IMR-90 (cell line): Measurements from ENCODE around the gene TTLL11. TPM values are rescaled to one million over a fixed set of nuclear protein-coding genes. Genes with fewer than 3 reads are reported as not detected.

Experiments used
- ATAC-seq: fragments of 200-7000 bp; cut with Tn5 transposase; 2 replicates; pipeline ENCODE4 v1.9.1; 2020; ENCODE audit warnings: low read depth, mild to moderate bottlenecking, moderate library complexity
- BruUV-seq: library from RNA; stranded (reverse); fragments of 400-500 nt; replicated peaks from 2 replicates; lab custom pipeline; 2021; lab: Mats Ljungman, UMichigan
- CTCF ChIA-PET: fragments of 300-600 bp; formaldehyde crosslinking; extraction: SDS; loops from one replicate; lab custom pipeline; 2021; ENCODE audit warnings: antibody characterized with exemption; lab: Yijun Ruan, JAX
- POLR2A ChIA-PET: fragments of 300-600 bp; sonication (Branson Sonifier 250); formaldehyde crosslinking; loops from one replicate; lab custom pipeline; 2022; ENCODE audit warnings: antibody characterized with exemption; ENCODE audit not compliant: unreplicated experiment; lab: Charles Lee
- DNase-seq: peaks from one replicate; pipeline ENCODE4 v3.0.0; 2013
- H2AFZ ChIP-seq: replicated peaks from 2 replicates; pipeline ENCODE3; 2013; ENCODE audit warnings: low read length, mild to moderate bottlenecking; ENCODE audit not compliant: poor library complexity
- H2AK5ac ChIP-seq: 2 replicates; pipeline ENCODE4 v1.6.1; 2013; ENCODE audit warnings: low read depth, low read length, inconsistent platforms
- H2AK9ac ChIP-seq: replicated peaks from 2 replicates; pipeline ENCODE3; 2013; ENCODE audit warnings: mild to moderate bottlenecking, low read depth, low read length, moderate library complexity; ENCODE audit not compliant: poor library complexity
- H2BK120ac ChIP-seq: 2 replicates; pipeline ENCODE4 v1.6.1; 2013; ENCODE audit warnings: low read depth, low read length, inconsistent platforms
- H2BK15ac ChIP-seq: 3 replicates; pipeline ENCODE4 v1.6.1; 2013; ENCODE audit warnings: low read depth, low read length, inconsistent platforms
- H2BK20ac ChIP-seq: 2 replicates; pipeline ENCODE4 v1.6.1; 2013; ENCODE audit warnings: low read depth, mild to moderate bottlenecking, inconsistent platforms, low read length, moderate library complexity
- H2BK5ac ChIP-seq: 2 replicates; pipeline ENCODE4 v1.6.1; 2013; ENCODE audit warnings: mild to moderate bottlenecking, low read depth, low read length, inconsistent platforms; ENCODE audit not compliant: poor library complexity, severe bottlenecking
- H3K14ac ChIP-seq: replicated peaks from 2 replicates; pipeline ENCODE4 v1.6.1; 2013; ENCODE audit warnings: low read depth, low read length, inconsistent platforms
- H3K18ac ChIP-seq: 2 replicates; pipeline ENCODE4 v1.6.1; 2013; ENCODE audit warnings: low read depth, low read length, control low read depth
- H3K23ac ChIP-seq: 2 replicates; pipeline ENCODE4 v1.6.1; 2013; ENCODE audit warnings: low read depth, low read length, inconsistent platforms
- H3K27ac ChIP-seq: 2 replicates; pipeline ENCODE4 v1.5.1; 2013; ENCODE audit warnings: mild to moderate bottlenecking, control low read depth, low read length; ENCODE audit not compliant: insufficient read depth
- H3K27me3 ChIP-seq: 2 replicates; pipeline ENCODE4 v1.6.1; 2013; ENCODE audit warnings: low read length; ENCODE audit not compliant: control insufficient read depth, insufficient read depth
- H3K36me3 ChIP-seq: 2 replicates; pipeline ENCODE4 v1.6.1; 2013; ENCODE audit warnings: low read length, mixed read lengths; ENCODE audit not compliant: control insufficient read depth, insufficient read depth
- H3K4ac ChIP-seq: 2 replicates; pipeline ENCODE4 v1.6.1; 2013; ENCODE audit warnings: low read depth, low read length, inconsistent platforms
- H3K4me1 ChIP-seq: 2 replicates; pipeline ENCODE4 v1.6.1; 2013; ENCODE audit warnings: low read length, mixed read lengths; ENCODE audit not compliant: control insufficient read depth, insufficient read depth
- H3K4me2 ChIP-seq: 2 replicates; pipeline ENCODE4 v1.6.1; 2013; ENCODE audit warnings: low read depth, mild to moderate bottlenecking, control low read depth, low read length, moderate library complexity
- H3K4me3 ChIP-seq: 2 replicates; pipeline ENCODE4 v1.5.1; 2013; ENCODE audit warnings: low read depth, mild to moderate bottlenecking, control low read depth, low read length, moderate library complexity; ENCODE audit not compliant: insufficient read depth
- H3K56ac ChIP-seq: 2 replicates; pipeline ENCODE4 v1.6.1; 2013; ENCODE audit warnings: low read length, inconsistent platforms; ENCODE audit not compliant: insufficient read depth; ENCODE audit errors: extremely low read depth
- H3K79me1 ChIP-seq, 2 experiments: 2 replicates each; pipeline ENCODE4 v1.6.1; 2013; ENCODE audit warnings: low read length in 2 of 2, inconsistent platforms in 1 of 2, low read depth in 1 of 2
- H3K9ac ChIP-seq: 2 replicates; pipeline ENCODE4 v1.6.1; 2013; ENCODE audit warnings: low read depth, low read length, control low read depth
- H3K9me1 ChIP-seq: 2 replicates; pipeline ENCODE4 v1.6.1; 2013; ENCODE audit warnings: low read length, inconsistent platforms; ENCODE audit not compliant: insufficient read depth
- H3K9me3 ChIP-seq: 2 replicates; pipeline ENCODE4 v1.6.1; 2013; ENCODE audit warnings: low read length; ENCODE audit not compliant: control insufficient read depth, insufficient read depth
- H4K20me1 ChIP-seq: 2 replicates; pipeline ENCODE4 v1.6.1; 2013; ENCODE audit warnings: low read length, inconsistent platforms; ENCODE audit not compliant: insufficient read depth
- H4K5ac ChIP-seq: 2 replicates; pipeline ENCODE4 v1.6.1; 2013; ENCODE audit warnings: mild to moderate bottlenecking, low read depth, low read length, control low read depth
- H4K8ac ChIP-seq, 2 experiments: 2 replicates each; pipeline ENCODE4 v1.6.1; 2013; ENCODE audit warnings: low read depth in 2 of 2, low read length in 2 of 2, control low read depth in 1 of 2, inconsistent platforms in 1 of 2
- H4K91ac ChIP-seq: 2 replicates; pipeline ENCODE4 v1.6.1; 2013; ENCODE audit warnings: low read depth, low read length, inconsistent platforms; ENCODE audit not compliant: insufficient read depth
- BHLHE40 ChIP-seq: fragments of 150-350 bp; IDR thresholded peaks from 2 replicates; pipeline ENCODE4 v1.6.1; 2016; ENCODE audit warnings: mild to moderate bottlenecking, low read depth, low read length
- CEBPB ChIP-seq: IDR thresholded peaks from 2 replicates; pipeline ENCODE4 v1.6.1; 2012; ENCODE audit warnings: low read depth, low read length, improper control_type of control experiment
- CHD1 ChIP-seq: IDR thresholded peaks from 2 replicates; pipeline ENCODE4 v1.6.1; 2012; ENCODE audit warnings: low read depth, low read length, improper control_type of control experiment
- FOS ChIP-seq: fragments of 150-350 bp; IDR thresholded peaks from 2 replicates; pipeline ENCODE4 v1.6.1; 2016; ENCODE audit warnings: low read depth, low read length
- MAFK ChIP-seq: IDR thresholded peaks from 2 replicates; pipeline ENCODE4 v1.6.1; 2012; ENCODE audit warnings: low read depth, low read length, improper control_type of control experiment
- MAZ ChIP-seq: IDR thresholded peaks from 2 replicates; pipeline ENCODE4 v1.6.1; 2012; ENCODE audit warnings: low read depth, mild to moderate bottlenecking, low read length, improper control_type of control experiment, moderate library complexity, borderline replicate concordance
- MXI1 ChIP-seq: IDR thresholded peaks from 2 replicates; pipeline ENCODE4 v1.6.1; 2012; ENCODE audit warnings: low read depth, mild to moderate bottlenecking, low read length, moderate library complexity, borderline replicate concordance
- NFE2L2 ChIP-seq: fragments of 150-350 bp; IDR thresholded peaks from 2 replicates; pipeline ENCODE4 v1.6.1; 2016; ENCODE audit warnings: low read depth, mild to moderate bottlenecking, low read length
- POLR2A ChIP-seq: IDR thresholded peaks from 2 replicates; pipeline ENCODE4 v1.6.1; 2012; ENCODE audit warnings: mild to moderate bottlenecking, low read depth, low read length
- RAD21 ChIP-seq: IDR thresholded peaks from 2 replicates; pipeline ENCODE4 v1.6.1; 2012; ENCODE audit warnings: low read length, improper control_type of control experiment
- RCOR1 ChIP-seq: IDR thresholded peaks from 2 replicates; pipeline ENCODE4 v1.6.1; 2012; ENCODE audit warnings: mild to moderate bottlenecking, low read length, improper control_type of control experiment; ENCODE audit not compliant: insufficient replicate concordance
- SMC3 ChIP-seq: fragments of 150-350 bp; IDR thresholded peaks from 2 replicates; pipeline ENCODE4 v1.6.1; 2016; ENCODE audit warnings: low read depth, mild to moderate bottlenecking, antibody characterized with exemption, low read length, moderate library complexity
- WGBS, 2 experiments: methylation state at CpG; one replicate each; pipeline versions ENCODE4 v1.1.5 to v1.1.7; 2013; ENCODE audit warnings: missing lambda C conversion rate in 2 of 2; ENCODE audit not compliant: insufficient read length in 1 of 2; ENCODE audit errors: extremely low coverage in 2 of 2; 5-methylcytosine and 5-hydroxymethylcytosine counted together
- dilution Hi-C: fragments of 300-500 bp; cut with HindIII; formaldehyde crosslinking; loops from one replicate; pipeline ENCODE4 v1.14.3; 2018; ENCODE audit warnings: low sequenced_read_pairs; ENCODE audit not compliant: unreplicated experiment
- in situ Hi-C: fragments of 300-500 bp; cut with MboI; formaldehyde crosslinking; loops from 3 replicates; pipeline ENCODE4 v1.14.3; 2019; ENCODE audit warnings: low sequenced_read_pairs, inconsistent platforms, mixed read lengths
- intact Hi-C: fragments of 100-400 bp; cut with micrococcal nuclease; formaldehyde crosslinking; loops from 2 replicates; pipeline ENCODE4 v1.10.0; 2022
- polyA plus RNA-seq, 3 experiments: library from polyadenylated mRNA; depleted of rRNA; stranded (reverse); fragments of >200 nt; gene quantifications; 2 replicates each; pipeline ENCODE4 v1.2.3, GENCODE V29; 2012; ENCODE audit warnings: low replicate concordance in 1 of 3
- total RNA-seq: library from RNA; depleted of rRNA; stranded (reverse); fragments of >200 nt; gene quantifications from 2 replicates; pipeline ENCODE4 v1.2.3, GENCODE V29; 2012
- TF ChIP-seq, protein P1 (sequence below): fragments of 150-350 bp; IDR thresholded peaks from 2 replicates; pipeline ENCODE4 v1.6.1; 2016; ENCODE audit warnings: low read depth, mild to moderate bottlenecking, low read length, moderate library complexity, borderline replicate concordance
- TF ChIP-seq, protein P2 (sequence below): fragments of 150-350 bp; IDR thresholded peaks from 2 replicates; pipeline ENCODE4 v1.6.1; 2017; ENCODE audit warnings: mild to moderate bottlenecking, antibody characterized with exemption, low read length, low read depth
- TF ChIP-seq, protein P3 (sequence below): conservative IDR thresholded peaks from 2 replicates; pipeline ENCODE4 v1.5.1; 2012; ENCODE audit warnings: mild to moderate bottlenecking, low read depth, low read length, improper control_type of control experiment

TTLL11 gene
- total and polyA plus RNA-seq, 2 of the 4 experiments (the other 2 are of a cell fraction), result 2.0 to 4.6 TPM

DNA sequence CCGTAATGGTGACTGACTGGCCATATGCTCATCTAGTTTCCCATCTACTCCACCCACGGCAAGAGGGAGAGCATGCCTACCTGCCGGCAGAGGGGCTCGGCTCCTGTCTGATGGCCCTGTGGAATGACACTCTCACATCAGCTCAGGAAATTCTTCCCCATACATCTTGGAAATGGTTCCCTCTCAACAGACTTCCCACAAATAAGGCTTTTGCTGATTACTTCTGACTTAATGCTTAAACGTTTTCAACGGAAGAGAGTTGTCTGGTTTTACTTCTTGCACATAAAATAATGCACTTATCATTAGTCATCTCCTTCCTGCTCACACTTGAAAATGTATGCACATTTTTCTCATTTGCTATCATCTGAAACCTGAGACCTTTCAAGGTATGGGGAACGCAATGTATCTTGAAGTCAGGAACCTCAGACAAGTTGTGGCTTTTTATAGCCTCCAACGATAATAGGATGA is 129.5 kb downstream of the TTLL11 start:
- Histone ChIP-seq H2AFZ (peak overlapping the region; percentile 86), H3K9ac (peak overlapping the region; percentile 39; the same call in 1 of the 2 replicates), H4K5ac (peak overlapping the region; percentile 38; the same call in 1 of the 2 replicates), H3K9me3 (no peaks in the 10 kb centered on the region), H2AK9ac (peak overlapping the region; percentile 84), H2BK5ac (peak overlapping the region; percentile 92), H4K8ac (peak overlapping the region; percentile 41 to 85; a peak in 3 of 4 replicates), H3K14ac (peak overlapping the region; percentile 90), H3K79me1 (peaks cover 0 to 28% of the 10 kb centered on the region in 2 experiments; a peak in 2 of 4 replicates), H3K27ac (peak overlapping the region; percentile 72), H2BK120ac (peak overlapping the region; percentile 95), H4K91ac (peak overlapping the region; percentile 91), H2BK15ac (peak overlapping the region; percentile 82; the same call in 1 of the 3 replicates), H3K56ac (peak overlapping the region; percentile 55), H3K4me2 (peak overlapping the region; percentile 64), H3K4ac (peak overlapping the region; percentile 86), H4K20me1 (no peaks in the 10 kb centered on the region), H2BK20ac (peak overlapping the region; percentile 91), H3K4me1 (peaks cover 4% of the 10 kb centered on the region), H3K9me1 (peaks cover 14% of the 10 kb centered on the region), H3K36me3 (no peaks in the 10 kb centered on the region), H3K18ac (peak overlapping the region; percentile 65; the same call in 1 of the 2 replicates), H3K4me3 (no peak overlapping the region), H3K27me3 (no peaks in the 10 kb centered on the region), H2AK5ac (peak overlapping the region; percentile 89), H3K23ac (peak overlapping the region; percentile 91)
- TF ChIP-seq SMC3, result no peak
- TF ChIP-seq CHD1, result no peak
- no peak for TF ChIP-seq BHLHE40
- TF ChIP-seq, protein P1, sequence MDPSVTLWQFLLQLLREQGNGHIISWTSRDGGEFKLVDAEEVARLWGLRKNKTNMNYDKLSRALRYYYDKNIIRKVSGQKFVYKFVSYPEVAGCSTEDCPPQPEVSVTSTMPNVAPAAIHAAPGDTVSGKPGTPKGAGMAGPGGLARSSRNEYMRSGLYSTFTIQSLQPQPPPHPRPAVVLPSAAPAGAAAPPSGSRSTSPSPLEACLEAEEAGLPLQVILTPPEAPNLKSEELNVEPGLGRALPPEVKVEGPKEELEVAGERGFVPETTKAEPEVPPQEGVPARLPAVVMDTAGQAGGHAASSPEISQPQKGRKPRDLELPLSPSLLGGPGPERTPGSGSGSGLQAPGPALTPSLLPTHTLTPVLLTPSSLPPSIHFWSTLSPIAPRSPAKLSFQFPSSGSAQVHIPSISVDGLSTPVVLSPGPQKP, result no peak
- TF ChIP-seq, protein P2, sequence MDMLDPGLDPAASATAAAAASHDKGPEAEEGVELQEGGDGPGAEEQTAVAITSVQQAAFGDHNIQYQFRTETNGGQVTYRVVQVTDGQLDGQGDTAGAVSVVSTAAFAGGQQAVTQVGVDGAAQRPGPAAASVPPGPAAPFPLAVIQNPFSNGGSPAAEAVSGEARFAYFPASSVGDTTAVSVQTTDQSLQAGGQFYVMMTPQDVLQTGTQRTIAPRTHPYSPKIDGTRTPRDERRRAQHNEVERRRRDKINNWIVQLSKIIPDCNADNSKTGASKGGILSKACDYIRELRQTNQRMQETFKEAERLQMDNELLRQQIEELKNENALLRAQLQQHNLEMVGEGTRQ, result no peak
- no peak for TF ChIP-seq RAD21
- no peak for TF ChIP-seq NFE2L2
- TF ChIP-seq, protein P3, sequence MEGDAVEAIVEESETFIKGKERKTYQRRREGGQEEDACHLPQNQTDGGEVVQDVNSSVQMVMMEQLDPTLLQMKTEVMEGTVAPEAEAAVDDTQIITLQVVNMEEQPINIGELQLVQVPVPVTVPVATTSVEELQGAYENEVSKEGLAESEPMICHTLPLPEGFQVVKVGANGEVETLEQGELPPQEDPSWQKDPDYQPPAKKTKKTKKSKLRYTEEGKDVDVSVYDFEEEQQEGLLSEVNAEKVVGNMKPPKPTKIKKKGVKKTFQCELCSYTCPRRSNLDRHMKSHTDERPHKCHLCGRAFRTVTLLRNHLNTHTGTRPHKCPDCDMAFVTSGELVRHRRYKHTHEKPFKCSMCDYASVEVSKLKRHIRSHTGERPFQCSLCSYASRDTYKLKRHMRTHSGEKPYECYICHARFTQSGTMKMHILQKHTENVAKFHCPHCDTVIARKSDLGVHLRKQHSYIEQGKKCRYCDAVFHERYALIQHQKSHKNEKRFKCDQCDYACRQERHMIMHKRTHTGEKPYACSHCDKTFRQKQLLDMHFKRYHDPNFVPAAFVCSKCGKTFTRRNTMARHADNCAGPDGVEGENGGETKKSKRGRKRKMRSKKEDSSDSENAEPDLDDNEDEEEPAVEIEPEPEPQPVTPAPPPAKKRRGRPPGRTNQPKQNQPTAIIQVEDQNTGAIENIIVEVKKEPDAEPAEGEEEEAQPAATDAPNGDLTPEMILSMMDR, result no peak
- TF ChIP-seq MAFK, result 0 out of 2 replicates have a peak, but pooled peaks have one; percentile 37
- TF ChIP-seq FOS, result no peak
- TF ChIP-seq RCOR1, result no peak
- TF ChIP-seq MXI1, result no peak
- no peak for TF ChIP-seq POLR2A
- 0 out of 2 replicates have a peak, but pooled peaks have one; percentile 25 for TF ChIP-seq CEBPB
- no peak for TF ChIP-seq MAZ
- DNase-seq, result peak; percentile 88
- ATAC-seq, result peak; percentile 74
- BruUV-seq, result no TSS peak
- 51% methylated on average over 4 of the region's 8 CpGs; no CpG with 5 or more reads in 1 of the 2 experiments for WGBS, 2 experiments
- in situ Hi-C loops, result no loop called here
- dilution Hi-C loops, result no loop called here
- ChIA-PET CTCF (interaction anchor here (1.0 kb wide), 1 partner anchor 121 kb away, joined by 3 read pairs; no protein-coding TSS in a partner anchor), POLR2A (no interaction called here)
- intact Hi-C loops, result no loop called here
